Stimulated activated CD4-positive, alpha-beta T cell treated with anti-CD3 and anti-CD28 coated beads, Interleukin-1b, Interleukin-23, amount 100 ng/mL, for 48 hours (primary cell): ENCODE measurements around the gene SH3PXD2B.
A peak's percentile ranks its signal among the peaks of the same experiment; 100 is the strongest.

ENCODE experiments used
- DNase-seq: peaks from one replicate; pipeline ENCODE4 v3.0.0-alpha.2; 2020

The SH3PXD2B gene

DNA sequence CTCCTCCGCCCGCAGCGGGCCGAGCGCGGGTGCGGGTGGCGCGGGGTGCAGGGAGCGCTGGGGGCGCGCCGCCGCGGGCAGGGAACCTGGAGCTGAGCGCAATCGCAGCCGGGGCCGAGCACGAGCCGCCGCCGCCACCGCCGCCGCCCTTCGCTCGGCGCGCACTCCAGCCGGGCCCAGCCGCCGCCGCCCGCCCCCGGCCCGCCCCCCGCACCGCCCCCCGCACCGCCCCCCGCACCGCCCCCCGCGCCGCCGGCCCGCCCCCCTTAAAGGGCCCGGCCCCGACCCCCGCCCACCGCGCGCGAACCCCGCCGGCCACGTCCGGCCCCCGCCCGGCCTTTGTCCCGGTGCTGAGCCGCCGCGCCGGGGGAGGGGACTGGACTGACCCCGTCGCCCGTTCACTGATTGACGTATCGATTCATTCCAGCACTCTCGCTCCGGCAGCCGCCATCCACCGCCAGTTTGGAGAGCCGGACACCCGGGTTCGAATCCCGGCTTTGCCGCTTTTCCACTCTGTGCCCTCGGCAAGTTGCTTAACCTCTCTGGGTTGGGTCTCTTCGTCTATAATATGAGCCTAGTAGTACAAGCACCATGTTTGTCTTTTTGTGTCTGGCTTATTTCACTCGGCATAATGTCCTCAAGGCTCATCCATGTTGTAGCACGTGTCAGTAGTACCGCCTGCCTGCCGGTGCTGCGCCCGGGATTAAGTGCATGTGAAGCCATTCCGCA lies at the start of gene SH3PXD2B:
SH3PXD2B (minus strand) TSS at position 168 of the 729 bp plus-strand sequence. CDS start 173 bp downstream, outside the sequence.
- peak; percentile 29 for DNase-seq

GRCh38 chr5:172502969-172503368 lies 48.6 kb upstream of the SH3PXD2B start:
- no peak for DNase-seq

GRCh38 chr5:172502410-172502809 lies 48.1 kb upstream of the SH3PXD2B start:
- DNase-seq: no peak

DNA sequence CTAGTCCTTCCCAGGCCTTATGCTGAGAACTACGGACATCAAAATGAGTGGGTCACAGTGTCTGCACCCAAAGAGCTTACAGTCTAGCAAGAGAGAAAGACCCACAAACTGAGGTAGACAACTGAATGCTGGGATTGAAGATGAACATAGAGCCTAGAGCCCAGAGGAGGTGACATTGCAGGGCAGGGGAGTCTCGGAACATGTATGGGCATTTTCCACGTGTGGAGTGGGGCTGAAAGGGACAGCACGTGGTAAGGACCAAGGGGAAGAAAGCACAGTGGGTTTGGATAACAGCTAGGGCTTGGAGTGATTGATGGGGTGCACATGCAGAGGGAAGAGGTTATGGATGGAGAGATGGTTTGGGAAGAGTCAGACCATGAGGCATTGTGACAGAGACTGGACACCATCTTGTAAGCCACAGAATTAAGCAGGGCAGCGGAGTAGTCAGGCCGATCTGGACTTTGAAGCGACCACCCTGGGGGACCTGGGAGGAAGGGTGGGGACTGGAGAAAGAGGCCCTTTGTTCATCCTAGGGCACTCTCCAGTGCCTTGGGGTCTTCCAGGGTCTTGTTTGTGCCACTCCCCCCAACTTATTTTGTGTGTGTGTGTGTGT lies 47.5 kb upstream of the SH3PXD2B start:
- DNase-seq: no peak

- no peak for DNase-seq
These were observed 45.0 kb upstream of the SH3PXD2B start for GRCh38 chr5:172499287-172499686.

GRCh38 chr5:172498431-172499129 lies 44.3 kb upstream of the SH3PXD2B start:
- no peak for DNase-seq

GRCh38 chr5:172497591-172498255 lies 43.4 kb upstream of the SH3PXD2B start:
- no peak for DNase-seq

DNA sequence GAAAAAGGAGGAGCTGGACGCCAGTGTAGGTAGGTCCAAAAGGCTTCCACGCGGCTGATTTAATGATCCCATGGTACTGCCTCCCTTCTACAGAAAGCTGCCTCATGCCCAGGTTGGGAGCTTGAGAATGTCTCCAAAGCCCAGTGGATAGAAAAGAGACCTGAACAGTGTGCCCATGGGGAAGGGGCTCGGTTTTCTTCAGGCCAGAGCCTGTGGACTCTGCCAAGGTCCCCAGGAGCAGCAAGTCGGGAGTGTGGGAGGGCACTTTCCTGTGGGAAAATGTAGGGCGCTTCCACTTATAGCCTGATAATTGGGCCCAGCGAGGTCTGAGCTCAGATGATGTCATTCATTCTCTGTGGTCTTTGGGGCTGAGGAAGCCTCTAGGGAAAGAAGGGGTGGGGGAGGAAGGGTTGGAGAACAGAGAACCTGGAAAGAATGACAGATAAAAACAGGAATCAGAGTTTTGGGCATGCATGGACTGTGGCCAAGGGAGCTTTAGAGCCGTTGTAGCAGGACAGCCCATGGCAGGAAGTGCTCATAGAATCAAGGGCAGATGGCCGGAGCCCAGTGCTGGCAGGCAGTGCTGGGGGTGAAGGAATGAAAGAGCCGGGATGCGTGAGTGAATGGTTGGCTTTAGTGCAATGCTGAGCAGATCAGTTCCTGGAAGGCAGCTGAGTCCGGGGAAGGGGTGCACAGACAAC lies 42.5 kb upstream of the SH3PXD2B start:
- no peak for DNase-seq

DNA sequence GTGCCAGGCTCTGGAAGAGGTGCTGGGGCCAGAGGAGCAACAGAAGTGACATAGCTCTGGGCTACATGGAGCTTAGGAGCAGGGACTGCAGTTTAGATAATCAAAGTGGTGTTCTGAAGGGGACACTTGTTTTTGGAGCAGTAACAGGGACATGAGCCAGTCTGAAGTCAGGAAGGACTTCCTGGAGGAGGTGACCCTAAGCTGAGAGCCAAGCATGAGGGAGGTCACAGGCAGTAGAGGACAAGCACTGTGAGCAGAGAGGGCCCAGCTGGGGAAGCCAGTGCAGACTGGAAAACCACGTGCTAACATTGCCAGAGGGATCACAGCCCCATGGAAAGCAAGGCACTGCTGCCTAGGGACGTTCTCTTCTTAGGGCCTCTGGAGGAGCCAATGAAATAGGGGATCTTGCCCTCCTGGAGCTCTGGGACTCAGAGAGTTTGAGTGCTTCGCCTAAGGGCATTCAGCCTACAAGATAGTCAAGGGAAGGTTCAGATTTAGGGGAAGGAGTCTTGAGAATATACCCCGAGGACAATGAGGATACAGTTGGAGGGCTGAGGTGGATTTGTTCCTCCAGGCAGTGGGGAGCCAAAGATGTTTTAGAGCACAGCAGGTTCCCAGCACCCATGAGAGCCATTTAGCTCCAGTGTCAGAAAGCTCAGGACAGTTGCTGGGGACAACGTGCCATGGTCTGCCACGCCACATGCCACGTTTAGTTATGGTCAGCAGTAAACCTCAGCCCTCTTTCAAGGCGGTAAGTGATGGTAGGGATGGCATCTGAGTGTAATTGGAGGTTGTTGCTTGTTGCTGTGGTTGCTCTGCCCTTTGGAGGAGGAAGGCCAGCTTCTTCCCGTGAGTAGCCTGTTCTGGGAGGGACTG lies 40.5 kb upstream of the SH3PXD2B start:
- no peak for DNase-seq

DNA sequence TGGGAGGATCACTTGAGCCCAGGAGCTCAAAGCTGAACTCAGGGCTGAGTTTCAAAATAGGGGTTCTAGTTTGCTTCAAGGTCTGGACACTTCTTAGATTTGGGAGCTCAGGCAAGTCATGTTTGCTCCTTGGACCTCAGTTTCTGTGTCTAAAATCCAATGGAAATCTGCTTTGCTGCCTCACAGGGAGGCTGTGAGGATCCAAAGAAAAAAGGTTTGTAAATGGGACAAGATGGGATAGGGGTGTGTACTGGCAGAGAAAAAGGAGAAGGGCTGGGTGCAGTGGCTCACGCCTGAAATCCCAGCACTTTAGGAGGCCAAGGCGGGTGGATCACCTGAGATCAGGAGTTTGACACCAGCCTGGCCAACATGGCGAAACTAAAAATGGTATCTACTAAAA lies 39.6 kb upstream of the SH3PXD2B start:
- DNase-seq: no peak

DNA sequence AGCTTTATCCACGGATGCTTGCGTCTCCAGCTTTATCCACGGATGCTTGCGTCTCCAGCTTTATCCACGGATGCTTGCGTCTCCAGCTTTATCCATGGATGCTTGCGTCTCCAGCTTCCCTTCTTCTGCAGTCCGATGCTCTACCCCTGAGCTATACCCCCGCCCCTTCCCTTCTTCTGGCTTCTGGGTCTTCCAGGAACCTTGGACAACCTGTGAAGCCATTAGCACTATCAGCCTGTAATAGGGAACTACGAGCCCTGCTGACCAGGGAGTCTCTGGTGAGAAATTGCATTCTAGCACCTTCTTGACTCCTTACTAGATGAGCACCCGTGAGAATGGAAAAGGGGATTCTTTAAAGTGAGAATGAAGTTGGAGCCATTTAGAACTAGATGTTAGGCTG lies 39.1 kb upstream of the SH3PXD2B start:
- no peak for DNase-seq

DNA sequence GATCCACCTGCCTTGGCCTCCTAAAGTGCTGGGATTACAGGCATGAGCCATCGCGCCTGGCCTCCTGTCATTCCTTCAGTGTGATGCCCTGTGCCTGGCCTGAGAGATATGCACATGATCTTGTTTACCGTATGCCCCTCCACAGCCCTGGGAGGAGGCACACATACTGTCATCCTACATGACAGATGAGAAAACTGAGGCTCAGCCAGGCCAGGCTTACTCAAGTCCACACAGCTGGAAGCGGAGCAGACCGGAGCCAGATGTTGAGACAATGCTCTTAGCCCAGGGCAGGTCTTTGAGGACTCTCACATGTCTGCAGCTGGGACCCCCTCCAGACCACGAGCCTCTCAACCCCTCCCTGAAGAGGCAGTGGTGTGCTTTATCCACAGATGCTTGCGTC lies 38.7 kb upstream of the SH3PXD2B start:
- no peak for DNase-seq

- no peak for DNase-seq
These were observed 37.9 kb upstream of the SH3PXD2B start for GRCh38 chr5:172492097-172492840.

GRCh38 chr5:172491481-172491880 lies 37.2 kb upstream of the SH3PXD2B start:
- DNase-seq: no peak

GRCh38 chr5:172490514-172491461 lies 36.5 kb upstream of the SH3PXD2B start:
- no peak for DNase-seq

- no peak for DNase-seq
These were observed 33.9 kb upstream of the SH3PXD2B start for GRCh38 chr5:172488221-172488620.

DNA sequence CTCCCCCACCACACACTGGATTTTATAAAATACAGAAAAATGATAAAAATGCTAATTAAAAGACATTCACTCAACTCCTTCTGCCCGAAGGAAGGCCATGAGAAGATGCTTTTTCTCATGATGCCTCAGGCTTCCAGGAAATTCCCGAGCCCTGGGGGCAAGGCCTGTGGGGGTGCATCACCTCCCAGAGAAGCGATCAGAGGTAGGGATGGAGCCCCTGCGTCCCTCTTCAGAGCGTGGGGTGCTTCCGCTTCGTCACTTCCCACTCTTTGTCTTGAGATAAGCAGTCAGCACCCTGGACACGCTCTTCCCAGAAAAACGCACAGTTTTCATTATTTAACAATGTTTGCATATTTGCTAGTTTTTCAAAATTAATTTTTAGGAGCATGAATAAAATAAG lies 33.3 kb upstream of the SH3PXD2B start:
- no peak for DNase-seq

DNA sequence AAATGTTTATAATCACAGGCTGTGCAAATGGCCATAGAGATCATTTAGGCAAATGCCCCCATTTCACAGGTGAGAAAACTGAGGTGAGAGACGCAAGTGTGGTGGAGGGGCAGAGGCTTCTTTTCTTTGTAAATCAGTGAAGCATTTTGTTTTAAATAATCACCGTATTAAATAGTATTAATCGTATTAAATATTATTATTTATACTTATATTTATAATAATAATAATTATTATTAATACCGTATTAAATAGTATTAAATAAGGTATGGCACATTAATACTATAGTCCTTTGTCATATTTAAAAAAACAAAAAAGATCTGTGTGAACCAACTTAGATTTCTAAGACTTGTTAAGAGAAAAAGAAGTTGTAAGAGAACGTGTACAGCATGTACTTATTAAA lies 32.6 kb upstream of the SH3PXD2B start:
- no peak for DNase-seq

- DNase-seq: no peak
These were observed 32.1 kb upstream of the SH3PXD2B start for GRCh38 chr5:172486451-172486850.
